ENCODE measurements around the gene MS4A2. TPM values are rescaled to one million over a fixed set of nuclear protein-coding genes. Genes with fewer than 3 reads are reported as not detected.

The MS4A2 gene
- total and polyA plus RNA-seq, 10 donors, result 0.03 to 0.91 (median 0.60) TPM; not detected in 5

GRCh38 chr11:60133917-60134316, 45.5 kb downstream of the MS4A2 start:
- Histone ChIP-seq H3K4me3 (no peak overlapping the region), H3K36me3 (no peaks in the 10 kb centered on the region), H3K4me1 (no peaks in the 10 kb centered on the region), H3K27me3 (replicated peaks in 1 of 7) (no peaks in the 10 kb centered on the region), H3K9me3 (peaks cover 0 to 22% (median 15%) of the 10 kb centered on the region in 8 donors), H3K27ac (no peak overlapping the region)
- TF ChIP-seq CTCF (IDR thresholded peaks at IDR 0.05 in 8 of 11, conservative IDR thresholded peaks at IDR 0.05 in 3 of 11), result no peak
- TF ChIP-seq POLR2A (IDR thresholded peaks at IDR 0.05), result no peak
- TF ChIP-seq POLR2AphosphoS5 (IDR thresholded peaks at IDR 0.05), result no peak
- DNase-seq, result no peak
- WGBS, 5 donors, result 25 to 64% (median 55%) methylated on average over 1 of the region's 1 CpG
- intact Hi-C loops (cut with DNase I; ENCODE audit: low total_unique reads), result loop anchor here (5.0 kb wide), 1 partner anchor 312 kb away; no protein-coding TSS in a partner anchor

- H3K36me3 ChIP-seq, result no peaks in the 10 kb centered on the region
- no peak for TF ChIP-seq CTCF (IDR thresholded peaks at IDR 0.05 in 8 of 11, conservative IDR thresholded peaks at IDR 0.05 in 3 of 11)
- no peak for TF ChIP-seq POLR2A (IDR thresholded peaks at IDR 0.05)
- no peak for TF ChIP-seq POLR2AphosphoS5 (IDR thresholded peaks at IDR 0.05)
- no peak for DNase-seq
- no peaks in the 10 kb centered on the region for H3K9me3 ChIP-seq
- intact Hi-C loops (cut with DNase I; ENCODE audit: low total_unique reads), result no loop called here
- H3K4me1 ChIP-seq, result no peaks in the 10 kb centered on the region
- H3K27me3 ChIP-seq (replicated peaks in 1 of 7), result no peaks in the 10 kb centered on the region
- H3K4me3 ChIP-seq, result no peak overlapping the region
- WGBS, 5 donors, result 87 to 91% (median 90%) methylated on average over 3 of the region's 3 CpGs
- H3K27ac ChIP-seq, result no peak overlapping the region
These were observed 55.3 kb downstream of the MS4A2 start for GRCh38 chr11:60143768-60144167.

- WGBS, 5 donors, result 63 to 92% (median 78%) methylated on average over 3 of the region's 3 CpGs
- intact Hi-C loops (cut with DNase I; ENCODE audit: low total_unique reads), result no loop called here
- H3K27ac ChIP-seq, result no peak overlapping the region
- TF ChIP-seq POLR2AphosphoS5 (IDR thresholded peaks at IDR 0.05) (no peak), POLR2A (IDR thresholded peaks at IDR 0.05) (no peak), CTCF (IDR thresholded peaks at IDR 0.05 in 8 of 11, conservative IDR thresholded peaks at IDR 0.05 in 3 of 11) (no peak)
- no peaks in the 10 kb centered on the region for H3K4me1 ChIP-seq
- H3K4me3 ChIP-seq, result no peak overlapping the region
- H3K27me3 ChIP-seq (replicated peaks in 1 of 7), result no peaks in the 10 kb centered on the region
- DNase-seq, result no peak
- no peaks in the 10 kb centered on the region for H3K9me3 ChIP-seq
- no peaks in the 10 kb centered on the region for H3K36me3 ChIP-seq
These were observed 57.2 kb downstream of the MS4A2 start for GRCh38 chr11:60145677-60146076.

Other genes starting within 250 kb of the MS4A2 start
- gene CBLIF, start 243.2 kb upstream of the MS4A2 start, total RNA-seq, result not detected
- gene CBLIF, start 243.2 kb upstream of the MS4A2 start, polyA plus RNA-seq, result not detected
- gene TCN1, start 222.2 kb upstream of the MS4A2 start, total RNA-seq, result 10 to 100 TPM in 4 of 7 donors, 1 to 10 TPM in 3; 1.2 to 18.6 (median 11.6) TPM
- under 1 TPM; 0.26 to 0.86 (median 0.64) TPM for gene TCN1, start 222.2 kb upstream of the MS4A2 start, polyA plus RNA-seq
- not detected for gene OOSP3, start 209.9 kb upstream of the MS4A2 start, total RNA-seq
- gene OOSP3, start 209.9 kb upstream of the MS4A2 start, polyA plus RNA-seq, result not detected
- not detected for gene OOSP1, start 150.2 kb upstream of the MS4A2 start, total RNA-seq
- not detected for gene OOSP1, start 150.2 kb upstream of the MS4A2 start, polyA plus RNA-seq
- not detected for gene OOSP4A, start 124.6 kb upstream of the MS4A2 start, total RNA-seq
- gene OOSP4A, start 124.6 kb upstream of the MS4A2 start, polyA plus RNA-seq, result not detected
- gene OOSP4B, start 71.5 kb upstream of the MS4A2 start, total RNA-seq, result not detected
- gene OOSP4B, start 71.5 kb upstream of the MS4A2 start, polyA plus RNA-seq, result not detected
- not detected for gene OOSP2, start 48.3 kb upstream of the MS4A2 start, total RNA-seq
- not detected for gene OOSP2, start 48.3 kb upstream of the MS4A2 start, polyA plus RNA-seq
- 10 to 100 TPM in 2 of 7 donors, 1 to 10 TPM in 5; 1.0 to 31.6 (median 6.1) TPM for gene MS4A3, start 32.0 kb upstream of the MS4A2 start, total RNA-seq
- gene MS4A3, start 32.0 kb upstream of the MS4A2 start, polyA plus RNA-seq, result 1 to 10 TPM in 1 of 3 donors, under 1 TPM in 2; 0.27 to 2.5 (median 0.61) TPM
- 100 to 1,000 TPM; 109 to 560 (median 309) TPM for gene MS4A6A, start 94.4 kb downstream of the MS4A2 start, total RNA-seq
- 100 to 1,000 TPM; 121 to 197 (median 176) TPM for gene MS4A6A, start 94.4 kb downstream of the MS4A2 start, polyA plus RNA-seq
- gene MS4A4E, start 154.5 kb downstream of the MS4A2 start, total RNA-seq, result 10 to 100 TPM in 5 of 7 donors, 1 to 10 TPM in 2; 2.3 to 25.4 (median 13.7) TPM
- gene MS4A4E, start 154.5 kb downstream of the MS4A2 start, polyA plus RNA-seq, result 1 to 10 TPM; 1.9 to 3.3 (median 3.2) TPM
- 100 to 1,000 TPM in 3 of 7 donors, 10 to 100 TPM in 4; 28.2 to 130 (median 85.5) TPM for gene MS4A4A, start 192.0 kb downstream of the MS4A2 start, total RNA-seq
- gene MS4A4A, start 192.0 kb downstream of the MS4A2 start, polyA plus RNA-seq, result 10 to 100 TPM; 24.3 to 48.7 (median 26.1) TPM
- gene MS4A6E, start 238.6 kb downstream of the MS4A2 start, total RNA-seq, result 100 to 1,000 TPM in 1 of 7 donors, 1 to 10 TPM in 4, under 1 TPM in 1, not detected in 1; 0.95 to 128 (median 4.7) TPM
- gene MS4A6E, start 238.6 kb downstream of the MS4A2 start, polyA plus RNA-seq, result 10 to 100 TPM in 1 of 3 donors, 1 to 10 TPM in 1, under 1 TPM in 1; 0.65 to 10.5 (median 7.2) TPM

Data from spleen (tissue), 11 donors.